MM.1S (cell line): Measurements from ENCODE around the gene MT1F.

Source experiments
- CTCF ChIP-seq: fragments of 300-600 bp; sonication (generic); IDR thresholded peaks from 2 replicates; pipeline ENCODE4 v1.5.1; 2016; ENCODE audit warnings: antibody characterized with exemption, low read length, mixed read lengths
- EZH2 ChIP-seq: fragments of 300-600 bp; sonication (generic); optimal IDR thresholded peaks from 2 replicates; pipeline ENCODE3; 2017; ENCODE audit warnings: low read depth, mild to moderate bottlenecking, antibody characterized with exemption, low read length, mixed read lengths

GRCh38 chr16:56610017-56610608 lies 47.6 kb upstream of the MT1F start:
- TF ChIP-seq CTCF = no peak
- TF ChIP-seq EZH2 = no peak
